HG02840 (cell line): ENCODE results near the gene KIF21A.

Experiments used
- ATAC-seq: cut with Tn5 transposase; IDR thresholded peaks from one replicate; pipeline ENCODE4 v1.9.1; 2021; ENCODE audit warnings: mild to moderate bottlenecking, moderate library complexity, moderate number of reproducible peaks; ENCODE audit not compliant: unreplicated experiment, low FRiP score

KIF21A gene

GRCh38 chr12:39294715-39295114, 148.2 kb downstream of the KIF21A start:
- no peak for ATAC-seq

- ATAC-seq: no peak
These were observed 150.7 kb downstream of the KIF21A start for GRCh38 chr12:39292125-39292630.

- ATAC-seq: no peak
These were observed 155.1 kb downstream of the KIF21A start for GRCh38 chr12:39287817-39288216.

- ATAC-seq: no peak
These were observed 155.5 kb downstream of the KIF21A start for GRCh38 chr12:39287409-39287808.

GRCh38 chr12:39278426-39278825, 164.5 kb downstream of the KIF21A start:
- no peak for ATAC-seq

GRCh38 chr12:39277416-39277815, 165.5 kb downstream of the KIF21A start:
- ATAC-seq: no peak

GRCh38 chr12:39275846-39276245, 167.1 kb downstream of the KIF21A start:
- no peak for ATAC-seq

- no peak for ATAC-seq
These were observed 169.9 kb downstream of the KIF21A start for GRCh38 chr12:39272871-39273655.

- ATAC-seq: no peak
These were observed 173.4 kb downstream of the KIF21A start for GRCh38 chr12:39269492-39269891.

- ATAC-seq: no peak
These were observed 175.0 kb downstream of the KIF21A start for GRCh38 chr12:39267886-39268285.

- no peak for ATAC-seq
These were observed 190.3 kb downstream of the KIF21A start for GRCh38 chr12:39252628-39253027.
